ENCODE measurements around the gene HVCN1.
A peak's percentile ranks its signal among the peaks of the same experiment; 100 is the strongest.
"Not testable (repeated sequence)": the region's sequence is repeated elsewhere in the genome, so short reads cannot be mapped to it uniquely, and the experiment has no call there.

HVCN1 gene

GRCh38 chr12:110668480-110669192 lies 20.3 kb downstream of the HVCN1 start:
- no peak for DNase-seq (ENCODE audit: low spot score)

- DNase-seq (ENCODE audit: low spot score), result no peak
Observed at GRCh38 chr12:110667671-110668070, 21.2 kb downstream of the HVCN1 start.

GRCh38 chr12:110666892-110667291 lies 22.0 kb downstream of the HVCN1 start:
- no peak for DNase-seq (ENCODE audit: low spot score)

GRCh38 chr12:110661337-110661972 lies 27.5 kb downstream of the HVCN1 start:
- DNase-seq (ENCODE audit: low spot score), result no peak

- DNase-seq (ENCODE audit: low spot score), result no peak
Observed at GRCh38 chr12:110658878-110659277, 30.0 kb downstream of the HVCN1 start.

- DNase-seq (ENCODE audit: low spot score), result no peak
Observed at GRCh38 chr12:110658242-110658641, 30.7 kb downstream of the HVCN1 start.

GRCh38 chr12:110657747-110658146 lies 31.2 kb downstream of the HVCN1 start:
- DNase-seq (ENCODE audit: low spot score), result no peak

- peak; percentile 56 for DNase-seq (ENCODE audit: low spot score)
Observed at GRCh38 chr12:110656071-110656655, 32.8 kb downstream of the HVCN1 start.

GRCh38 chr12:110654238-110654637 lies 34.7 kb downstream of the HVCN1 start:
- DNase-seq (ENCODE audit: low spot score), result not testable (repeated sequence)

GRCh38 chr12:110649341-110649847 lies 39.5 kb downstream of the HVCN1 start:
- DNase-seq (ENCODE audit: low spot score), result no peak

- no peak for DNase-seq (ENCODE audit: low spot score)
Observed at GRCh38 chr12:110647631-110648040, 41.3 kb downstream of the HVCN1 start.

- peak; percentile 56 for DNase-seq (ENCODE audit: low spot score)
Observed at GRCh38 chr12:110641521-110641920, 47.4 kb downstream of the HVCN1 start.

GRCh38 chr12:110640275-110641025 lies 48.5 kb downstream of the HVCN1 start:
- no peak for DNase-seq (ENCODE audit: low spot score)

GRCh38 chr12:110639336-110640141 lies 49.4 kb downstream of the HVCN1 start:
- no peak for DNase-seq (ENCODE audit: low spot score)

GRCh38 chr12:110638796-110639195 lies 50.1 kb downstream of the HVCN1 start:
- DNase-seq (ENCODE audit: low spot score), result no peak

GRCh38 chr12:110637869-110638441 lies 51.0 kb downstream of the HVCN1 start:
- no peak for DNase-seq (ENCODE audit: low spot score)

- DNase-seq (ENCODE audit: low spot score), result no peak
Observed at GRCh38 chr12:110636516-110636915, 52.4 kb downstream of the HVCN1 start.

- no peak for DNase-seq (ENCODE audit: low spot score)
Observed at GRCh38 chr12:110635055-110635454, 53.9 kb downstream of the HVCN1 start.

GRCh38 chr12:110627500-110628195 lies 61.3 kb downstream of the HVCN1 start:
- DNase-seq (ENCODE audit: low spot score), result no peak

- DNase-seq (ENCODE audit: low spot score), result no peak
Observed at GRCh38 chr12:110622582-110622981, 66.3 kb downstream of the HVCN1 start.

- no peak for DNase-seq (ENCODE audit: low spot score)
Observed at GRCh38 chr12:110619534-110619953, 69.4 kb downstream of the HVCN1 start.
